KOPT-K1 (cell line): ENCODE results near the gene KLHDC7B.

Experiments used
- H3K27ac ChIP-seq: fragments of 200-600 bp; sonication (generic); 2 replicates; pipeline ENCODE4 v1.5.1; 2016; ENCODE audit warnings: antibody characterized with exemption, mild to moderate bottlenecking, low read depth, low read length; ENCODE audit not compliant: poor library complexity, severe bottlenecking
- H3K36me3 ChIP-seq: fragments of 200-600 bp; sonication (generic); 2 replicates; pipeline ENCODE4 v1.5.1; 2017; ENCODE audit warnings: antibody characterized with exemption, mild to moderate bottlenecking, low read length, moderate library complexity; ENCODE audit not compliant: insufficient read depth
- H3K9me3 ChIP-seq: fragments of 200-600 bp; sonication (generic); 2 replicates; pipeline ENCODE4 v1.5.1; 2017; ENCODE audit warnings: antibody characterized with exemption, low read length, mild to moderate bottlenecking; ENCODE audit not compliant: insufficient read depth, poor library complexity, severe bottlenecking

The KLHDC7B gene

DNA sequence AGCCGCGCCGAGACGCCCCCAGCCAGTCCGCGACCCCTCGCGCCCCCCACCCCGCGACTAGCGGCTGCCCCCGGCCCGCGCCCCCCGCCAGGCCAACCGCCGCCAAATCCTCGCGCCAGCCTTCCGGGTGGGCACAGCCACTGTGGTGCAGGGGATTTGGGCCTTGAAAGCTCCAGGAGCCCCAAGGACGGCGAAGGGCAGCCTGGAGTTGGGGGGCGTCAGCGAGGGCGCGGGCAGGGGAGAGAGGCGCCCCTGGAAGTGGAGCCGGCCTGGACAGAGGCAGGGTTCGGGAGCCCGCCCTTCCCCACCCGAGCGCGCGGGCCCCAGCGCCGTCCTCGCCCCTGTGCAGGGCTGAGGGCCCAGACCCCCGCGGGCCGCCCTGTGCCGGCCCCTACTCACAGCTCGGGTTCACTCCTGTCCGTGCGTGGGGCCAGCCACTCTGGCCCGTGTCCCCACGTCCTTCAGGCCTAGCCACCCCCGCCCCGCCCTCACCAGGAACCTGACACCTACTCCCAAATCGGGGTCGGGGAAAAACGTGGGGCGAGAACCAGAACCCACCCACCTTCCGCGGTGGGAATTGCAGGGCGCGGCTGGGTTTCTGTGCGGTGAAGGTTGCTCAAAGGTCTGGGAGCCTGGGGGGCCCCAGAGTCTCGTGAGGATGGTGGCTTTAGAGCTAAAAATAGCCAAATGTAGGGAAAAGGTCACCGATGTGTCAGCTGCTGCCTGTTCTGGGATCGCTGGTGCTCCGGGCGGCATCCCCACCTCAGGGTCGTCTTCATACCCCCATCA, 32.5 kb downstream of the KLHDC7B start, which contains the start of gene CPT1B:
CPT1B (minus strand) TSS at position 441 of the 789 bp plus-strand sequence. CDS start 512 bp downstream, outside the sequence.
- Histone ChIP-seq H3K9me3 (no peaks in the 10 kb centered on the region), H3K27ac (no peak within 1 kb of the TSS), H3K36me3 (peaks cover 77% of the 10 kb centered on the region)

- H3K36me3 ChIP-seq: peaks cover 70% of the 10 kb centered on the region
- no peak overlapping the region for H3K27ac ChIP-seq
- H3K9me3 ChIP-seq: no peaks in the 10 kb centered on the region
These were observed 33.1 kb downstream of the KLHDC7B start for GRCh38 chr22:50578776-50579310.

DNA sequence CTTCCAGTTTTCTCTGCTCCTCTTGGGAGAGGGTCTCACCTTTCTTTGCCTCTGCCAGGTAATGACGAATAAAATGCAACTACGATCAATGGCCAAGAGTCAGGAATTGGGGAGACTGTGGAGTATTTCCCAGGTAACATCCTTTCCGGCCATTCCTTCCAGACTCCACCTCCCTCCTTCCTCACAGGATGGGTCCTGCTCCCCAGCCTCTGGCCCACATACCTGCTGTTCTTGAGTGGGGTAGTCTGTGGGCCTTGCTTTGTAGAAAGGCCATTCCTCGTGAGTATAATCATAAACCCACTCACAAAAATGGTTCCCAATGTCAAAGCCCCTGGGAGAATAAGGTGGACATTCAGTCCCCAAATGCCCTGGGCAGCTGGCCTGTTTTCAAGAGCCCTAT, 34.1 kb downstream of the KLHDC7B start:
- H3K9me3 ChIP-seq: no peaks in the 10 kb centered on the region
- H3K36me3 ChIP-seq: peaks cover 61% of the 10 kb centered on the region
- H3K27ac ChIP-seq: no peak overlapping the region

GRCh38 chr22:50581031-50581949, 35.6 kb downstream of the KLHDC7B start:
- peak overlapping the region; percentile 95 for H3K27ac ChIP-seq
- H3K36me3 ChIP-seq: peaks cover 47% of the 10 kb centered on the region

GRCh38 chr22:50581950-50582492, 36.3 kb downstream of the KLHDC7B start:
- Histone ChIP-seq H3K9me3 (no peaks in the 10 kb centered on the region), H3K36me3 (peaks cover 40% of the 10 kb centered on the region), H3K27ac (peak overlapping the region; percentile 95)

More at GRCh38 chr22:50581031-50581949, 35.6 kb downstream of the KLHDC7B start:
- no peaks in the 10 kb centered on the region for H3K9me3 ChIP-seq

DNA sequence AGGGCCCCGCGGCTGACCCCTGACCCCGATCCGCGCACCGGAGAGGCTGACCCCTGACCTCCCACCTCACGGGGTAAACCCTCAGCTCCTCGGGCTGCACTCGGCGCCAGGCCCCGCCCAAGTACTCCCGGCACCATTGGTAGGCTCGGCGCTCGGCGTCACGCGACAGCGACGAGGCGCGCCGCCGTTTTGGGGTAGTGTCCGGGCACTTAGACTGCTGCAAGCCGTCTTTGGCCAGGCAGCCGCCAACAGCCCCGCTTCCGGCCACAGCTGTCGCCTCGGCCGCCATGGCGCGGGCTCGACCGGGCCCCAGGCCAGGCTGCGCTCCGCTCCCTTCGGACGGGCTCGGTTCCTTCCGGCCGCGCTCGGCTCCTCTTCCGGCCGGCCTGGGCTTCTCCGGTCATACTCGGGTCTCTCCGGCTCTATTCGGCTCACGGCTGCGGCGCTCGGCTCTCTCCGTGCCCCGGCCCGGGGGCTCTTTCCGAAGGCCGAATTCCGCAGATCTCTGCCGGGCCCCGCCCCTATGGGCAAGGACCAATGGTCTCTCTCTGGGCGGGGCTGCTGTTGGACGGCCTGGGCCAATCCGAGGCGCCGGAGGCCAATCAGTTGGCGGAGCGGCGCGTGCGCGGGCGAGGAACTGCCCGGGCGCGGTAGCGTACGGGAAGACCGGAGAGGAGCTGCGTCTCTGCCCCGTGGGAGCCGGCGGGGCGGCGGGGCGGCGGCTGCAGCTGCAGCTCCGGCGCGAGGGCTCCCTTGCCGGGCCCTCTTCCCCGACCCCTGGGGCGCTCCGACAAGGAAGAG, 37.0 kb downstream of the KLHDC7B start, which contains the start of gene CHKB:
CHKB (minus strand) TSS at position 357 of the 801 bp plus-strand sequence; CDS start at position 289, 68 bp downstream.
- H3K36me3 ChIP-seq: peaks cover 33% of the 10 kb centered on the region

DNA sequence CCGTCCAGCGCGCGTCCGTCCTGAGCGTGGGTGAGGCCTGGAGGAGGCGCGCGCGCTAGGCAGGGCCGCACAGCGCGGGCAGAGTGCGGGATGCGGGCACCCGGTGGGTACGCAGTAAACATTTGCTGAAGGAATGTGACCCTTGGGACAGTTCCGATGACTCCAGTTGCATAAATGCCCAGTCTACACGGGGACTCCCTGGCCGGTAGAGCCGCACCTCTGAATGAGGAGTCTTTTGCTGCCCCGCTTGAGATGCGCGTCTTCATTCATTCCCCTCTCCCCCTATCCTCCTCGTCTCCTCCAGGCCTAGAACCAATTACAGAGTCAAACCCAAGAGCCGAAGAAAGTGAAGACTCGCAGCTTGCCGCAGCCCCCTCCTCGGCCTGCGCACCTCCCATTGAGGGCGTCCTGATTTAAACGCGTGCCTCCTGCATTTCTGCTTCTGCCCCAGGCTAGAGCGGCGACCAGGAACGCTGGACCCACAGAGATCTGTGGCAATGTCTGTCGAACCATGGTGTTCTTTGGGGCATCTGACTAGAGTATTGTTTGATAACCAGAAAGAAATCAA, 37.7 kb downstream of the KLHDC7B start:
- H3K27ac ChIP-seq: peak overlapping the region; percentile 95
- H3K36me3 ChIP-seq: peaks cover 29% of the 10 kb centered on the region
- no peaks in the 10 kb centered on the region for H3K9me3 ChIP-seq

More for the DNA sequence above, 37.0 kb downstream of the KLHDC7B start, which contains the start of gene CHKB:
- Histone ChIP-seq H3K9me3 (no peaks in the 10 kb centered on the region), H3K27ac (peak within 1 kb of the TSS; percentile 95)

DNA sequence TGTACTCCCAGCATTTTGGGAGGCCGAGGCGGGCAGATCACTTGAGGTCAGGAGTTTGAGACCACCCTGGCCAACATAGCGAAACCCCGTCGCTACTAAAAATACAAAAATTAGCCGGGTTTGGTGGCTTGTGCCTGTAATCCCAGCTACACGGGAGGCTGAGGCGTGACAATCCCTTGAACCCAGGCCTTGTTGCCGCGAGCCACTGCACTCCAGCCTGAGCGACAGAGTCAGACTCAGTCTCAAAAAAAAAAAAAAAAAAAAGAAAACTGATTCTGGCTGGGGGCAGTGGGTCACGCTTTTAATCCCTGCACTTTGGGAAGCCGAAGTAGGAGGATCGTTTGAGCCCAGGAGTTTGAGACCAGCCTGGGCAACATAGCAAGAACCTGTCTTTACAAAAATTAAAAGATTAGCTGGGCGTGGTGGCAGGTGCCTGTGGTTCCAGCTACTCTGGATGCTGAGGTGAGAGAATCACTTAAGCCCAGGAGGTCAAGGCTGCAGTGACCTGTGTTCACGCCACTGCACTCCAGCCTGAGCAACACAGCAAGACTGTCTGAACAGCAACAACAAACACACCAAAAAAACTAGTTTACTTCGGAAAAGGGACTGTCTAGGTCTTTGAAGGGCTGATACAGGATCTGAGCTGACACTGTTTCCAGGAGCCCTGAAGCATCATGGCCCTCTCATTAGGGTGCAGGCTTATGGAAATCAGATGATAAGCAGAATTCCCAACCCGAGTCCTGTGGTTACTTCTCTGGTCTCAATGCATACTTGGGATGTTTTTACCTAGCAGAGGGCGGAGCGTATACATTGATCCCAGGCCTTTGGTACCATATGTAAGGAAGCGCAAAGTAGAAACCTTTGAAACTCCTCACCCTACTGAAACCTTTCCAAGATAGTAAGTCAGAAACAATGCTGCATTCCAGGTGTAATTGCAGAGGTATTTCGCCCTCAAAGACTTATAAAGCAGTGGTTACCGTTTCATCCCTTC, 38.7 kb downstream of the KLHDC7B start:
- Histone ChIP-seq H3K9me3 (no peaks in the 10 kb centered on the region), H3K36me3 (peaks cover 19% of the 10 kb centered on the region), H3K27ac (no peak overlapping the region)

DNA sequence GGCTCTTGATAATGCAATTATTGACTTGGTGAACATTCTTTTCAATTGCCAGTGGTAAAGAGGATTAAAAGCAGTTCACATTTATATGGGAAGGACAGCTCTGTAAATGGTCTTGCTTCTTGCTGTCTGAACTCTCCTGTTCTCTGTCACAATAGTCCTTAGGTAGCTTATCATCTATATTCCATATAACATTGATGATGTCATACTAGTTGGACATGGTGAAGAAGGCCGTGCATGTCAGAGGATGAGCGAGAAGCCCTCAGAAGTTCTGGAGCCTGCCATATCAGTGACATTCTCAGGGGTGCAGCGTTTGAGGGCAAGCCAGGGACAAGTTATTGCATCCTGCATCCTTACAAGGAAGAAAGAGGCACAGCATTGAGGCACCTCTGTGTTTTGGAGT, 39.5 kb downstream of the KLHDC7B start:
- no peaks in the 10 kb centered on the region for H3K9me3 ChIP-seq
- H3K27ac ChIP-seq: no peak overlapping the region
- H3K36me3 ChIP-seq: peaks cover 10% of the 10 kb centered on the region

GRCh38 chr22:50585781-50586180, 40.1 kb downstream of the KLHDC7B start:
- Histone ChIP-seq H3K27ac (no peak overlapping the region), H3K9me3 (no peaks in the 10 kb centered on the region), H3K36me3 (peaks cover 5% of the 10 kb centered on the region)

DNA sequence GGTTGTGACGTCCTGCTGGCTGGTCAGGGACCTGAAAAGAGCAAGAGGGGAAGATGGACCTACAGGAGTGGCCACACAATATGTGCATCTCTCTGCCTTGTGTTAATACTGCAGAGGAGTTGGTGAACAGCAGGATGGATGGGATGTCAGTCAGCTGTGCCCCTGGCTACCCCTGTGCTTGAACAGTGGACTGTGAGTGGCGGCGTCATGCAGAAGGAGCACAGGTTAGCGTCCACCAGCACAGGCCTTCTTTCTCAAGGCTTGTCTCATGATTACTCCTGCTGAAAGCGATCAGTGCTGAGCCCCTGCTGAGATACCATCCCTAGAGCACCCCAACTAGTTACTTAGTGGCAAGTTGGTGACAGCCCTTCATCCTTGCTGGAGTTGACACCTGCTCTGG, 40.7 kb downstream of the KLHDC7B start:
- no peaks in the 10 kb centered on the region for H3K36me3 ChIP-seq
- no peak overlapping the region for H3K27ac ChIP-seq
- no peaks in the 10 kb centered on the region for H3K9me3 ChIP-seq

DNA sequence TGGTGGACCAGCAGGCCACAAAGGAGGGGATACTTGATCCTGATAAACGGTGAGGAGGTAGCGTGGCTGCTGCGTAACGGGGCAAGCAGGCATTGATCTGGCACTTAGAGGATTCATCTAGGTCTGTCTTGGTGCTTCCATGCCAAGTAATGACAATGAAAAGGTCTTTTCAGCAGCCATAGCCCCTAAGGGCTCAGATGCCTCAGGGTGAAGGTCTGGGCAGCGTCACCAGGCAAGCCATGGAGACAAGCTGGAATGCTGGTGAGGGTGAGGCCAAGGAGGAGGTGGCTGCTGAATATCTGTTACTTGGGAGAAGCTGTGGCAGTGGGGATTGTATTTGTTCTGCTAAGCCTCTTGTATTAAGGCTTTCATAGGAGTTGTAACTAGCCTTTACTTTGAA, 41.7 kb downstream of the KLHDC7B start:
- Histone ChIP-seq H3K27ac (no peak overlapping the region), H3K36me3 (no peaks in the 10 kb centered on the region), H3K9me3 (no peaks in the 10 kb centered on the region)

- Histone ChIP-seq H3K27ac (no peak overlapping the region), H3K36me3 (no peaks in the 10 kb centered on the region), H3K9me3 (no peaks in the 10 kb centered on the region)
These were observed 49.5 kb downstream of the KLHDC7B start for GRCh38 chr22:50595189-50595588.
